Measurements from ENCODE around the gene STOM. TPM values are rescaled to one million over a fixed set of nuclear protein-coding genes. Genes with fewer than 3 reads are reported as not detected.

The STOM gene
- total and polyA plus RNA-seq, 10 of the 15 experiments (the other 5 are each of a cell fraction or from before 2014, with no cell fraction given), result 6.7 to 47.4 (median 39.8) TPM

- H3K79me2 ChIP-seq (ENCODE audit: control insufficient read depth, insufficient read depth, low read length), result no peaks in the 10 kb centered on the region
- no peaks in the 10 kb centered on the region for H3K27me3 ChIP-seq (replicated peaks in 1 of 2; ENCODE audit: control insufficient read depth in 2 of 2, insufficient read depth in 2 of 2, low read length in 1 of 2)
- H3K4me3 ChIP-seq, result no peak overlapping the region
- no peak overlapping the region for H2AFZ ChIP-seq (ENCODE audit: control insufficient read depth, low read depth, low read length)
- no peak overlapping the region for H3K27ac ChIP-seq (ENCODE audit: control insufficient read depth, insufficient read depth)
- 84% methylated on average over 4 of the region's 4 CpGs for WGBS (ENCODE audit: insufficient coverage, insufficient replicate concordance, low lambda C conversion rate, missing lambda C conversion rate)
- RAD21 ChIA-PET (ENCODE audit: unreplicated experiment), result no interaction called here
- CTCF ChIA-PET, result interaction anchor here (1.2 to 1.3 kb wide), 2 partner anchors 25 to 32 kb away, joined by 5 to 9 read pairs; no protein-coding TSS in a partner anchor
- H3K9me3 ChIP-seq (replicated peaks; ENCODE audit: control insufficient read depth, insufficient read depth, low read length), result no peaks in the 10 kb centered on the region
- ATAC-seq (no peak), DNase-seq (ENCODE audit: low read depth, low spot score) (no peak), FAIRE-seq (no peak)
- BruUV-seq (replicated peaks), result no TSS peak
- in situ Hi-C loops (cut with MboI), result no loop called here
- H3K4me1 ChIP-seq (ENCODE audit: control insufficient read depth, insufficient read depth, low read length), result peaks cover 3% of the 10 kb centered on the region; the same call in 1 of the 2 replicates
- H3K9ac ChIP-seq (ENCODE audit: control insufficient read depth, insufficient read depth, low read length), result no peak overlapping the region
- TF ChIP-seq IKZF1 (conservative IDR thresholded peaks at IDR 0.05) (no peak), GATAD2B (conservative IDR thresholded peaks at IDR 0.05; ENCODE audit: low read depth) (no peak), NRF1 (conservative IDR thresholded peaks at IDR 0.05; ENCODE audit: low read depth, low read length) (no peak), MYB (IDR thresholded peaks at IDR 0.05; ENCODE audit: borderline replicate concordance, low read depth, low read length) (no peak), CEBPZ (IDR thresholded peaks at IDR 0.05; ENCODE audit: low read depth, low read length) (no peak), ZNF217 (IDR thresholded peaks at IDR 0.05) (no peak), PKNOX1 (IDR thresholded peaks at IDR 0.05) (no peak), SUPT20H (IDR thresholded peaks at IDR 0.05; ENCODE audit: borderline replicate concordance, control insufficient read depth, low read depth, low read length) (no peak), TAF1 (IDR thresholded peaks at IDR 0.05; ENCODE audit: borderline replicate concordance, low read depth, low read length) (no peak), CHD2 (IDR thresholded peaks at IDR 0.05; ENCODE audit: borderline replicate concordance, low read depth, low read length) (no peak), RAD21 (IDR thresholded peaks at IDR 0.05; ENCODE audit: insufficient read depth, low read depth, low read length) (no peak)
- no peaks in the 10 kb centered on the region for H4K20me1 ChIP-seq (ENCODE audit: control insufficient read depth, insufficient read depth)
- H3K36me3 ChIP-seq (ENCODE audit: control insufficient read depth in 2 of 2, insufficient read depth in 2 of 2, low read length in 1 of 2), result peaks cover 0 to 7% of the 10 kb centered on the region in 2 experiments; a peak in 1 of 4 replicates
- POLR2A ChIA-PET, result no interaction called here
- no peak overlapping the region for H3K4me2 ChIP-seq (ENCODE audit: control insufficient read depth, insufficient read depth)
- intact Hi-C loops (cut with micrococcal nuclease; ENCODE audit: unreplicated experiment), result no loop called here
- SMC1A ChIA-PET (ENCODE audit: uncharacterized antibody, unreplicated experiment), result interaction anchor here (1.6 to 2.2 kb wide), 2 partner anchors 20 to 24 kb away, joined by 4 to 13 read pairs; no protein-coding TSS in a partner anchor
Measured at GRCh38 chr9:121344184-121344583, 25.9 kb downstream of the STOM start.

Data from GM12878 (cell line).